Heart left ventricle (tissue), 13 donors: Measurements from ENCODE around the gene MARK4.

Experiments used
- CTCF ChIP-seq, 12 donors: fragments of 200-600 bp; sonication (generic) in 4 of 12; IDR thresholded peaks; one replicate each; pipeline versions ENCODE4 v1.5.0 to v1.8.0; 2018 to 2022; ENCODE audit warnings: antibody characterized with exemption in 12 of 12, mild to moderate bottlenecking in 5 of 12
- POLR2A ChIP-seq, 2 donors: fragments of 450-650 bp; IDR thresholded peaks; one replicate each; pipeline ENCODE4 v1.6.1; 2017; ENCODE audit warnings: antibody characterized with exemption in 2 of 2, mild to moderate bottlenecking in 2 of 2, moderate library complexity in 2 of 2
- donor health status: ischemic (EF 13 %, LVEDD 7.1; RV severe dilation, severe dysfunction).
- donor health status: DM: no; HTN: yes; CAD: no.
- donor health status: DM: no; HTN: no; CAD: no.
- donor health status: ischemic (EF 25% LVEDD 6.9; RV normal size, moderate dysfunction).
- donor health status: ischemic (EF 25% LVEDD 5.7; RV mildly dilated, moderate dysfunction).
- donor health status: ischemic (EF 35%, LVEDD 5.7; RV mildly dilated, moderate dysfunction).
- donor health status: nonischemic (EF 11% LVEDD 7.7; RV severe dilation, severe dysfunction).
- donor health status: DM: yes; HTN: yes; CAD: no.
- donor health status: PGD.
- donor health status: ischemic (EF 29% LVEDD 5.4; RV normal size, mild dysfunction).
- donor health status: nonischemic (EF 23%, LVEDD 6.1; RV moderate dilation, normal function).

- TF ChIP-seq POLR2A (IDR thresholded peaks at IDR 0.05) (no peak), CTCF (IDR thresholded peaks at IDR 0.05) (no peak)
Observed at GRCh38 chr19:45306040-45306439, 55.0 kb downstream of the MARK4 start.
